NCI-H1417 (cell line): Measurements from ENCODE around the gene PDZD2.
"Not testable (repeated sequence)": the region's sequence is repeated elsewhere in the genome, so short reads cannot be mapped to it uniquely, and the experiment has no call there.

Experiments
- DNase-seq, 3 experiments: peaks; one replicate each; lab custom pipeline; 2025; lab: John Stamatoyannopoulos, UW

Gene PDZD2

DNA sequence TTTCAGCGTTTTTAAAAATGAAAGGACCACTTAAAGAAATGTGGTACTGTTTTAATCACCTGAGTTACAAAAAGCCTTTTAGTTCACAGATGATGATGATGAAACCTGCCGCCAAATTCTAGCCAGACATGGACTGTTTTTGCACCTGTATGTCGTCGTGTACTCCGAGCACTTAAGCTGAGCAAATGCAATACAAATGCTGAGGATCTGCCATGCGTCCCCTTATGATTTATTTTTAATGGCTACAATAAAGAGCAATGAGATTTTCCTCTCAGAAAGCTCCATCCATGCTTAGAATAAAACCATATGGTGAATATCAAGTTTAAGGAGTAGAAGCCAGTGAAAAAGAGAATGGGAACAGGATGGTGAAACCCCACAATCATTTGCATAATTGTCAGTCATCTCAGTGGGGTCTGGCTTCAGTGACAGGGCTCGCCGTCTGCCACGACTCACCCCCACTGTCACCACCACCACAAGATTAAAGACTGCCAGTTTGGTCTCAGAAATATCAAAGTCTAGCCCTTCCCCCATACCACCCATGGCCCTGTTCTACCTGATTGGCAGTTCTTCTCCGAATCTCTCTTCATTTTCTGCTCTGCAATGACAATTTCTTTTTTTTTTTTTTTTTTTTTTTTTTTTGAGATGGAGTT lies 375.3 kb downstream of the PDZD2 start:
- peak in 1 of 3 experiments; percentile 26 for DNase-seq

DNA sequence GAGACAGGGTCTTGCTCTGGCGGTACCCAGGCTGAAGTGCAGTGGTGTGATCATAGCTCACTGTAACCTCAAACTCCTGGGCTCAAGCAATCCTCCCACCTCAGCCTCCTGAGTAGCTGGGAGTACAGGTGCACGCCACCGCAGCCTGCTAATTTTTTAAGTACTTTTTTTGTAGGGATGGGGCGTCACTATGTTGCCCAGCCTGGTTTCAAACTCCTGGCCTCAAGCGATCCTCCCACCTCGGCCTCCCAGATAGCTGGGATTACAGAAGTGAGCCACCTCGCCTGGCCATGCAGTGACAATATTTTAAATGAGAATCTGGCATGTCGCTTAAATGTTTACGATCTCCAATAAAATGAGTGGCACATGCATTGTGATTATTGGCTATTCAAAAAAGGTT lies 376.3 kb downstream of the PDZD2 start:
- DNase-seq = not testable (repeated sequence)

DNA sequence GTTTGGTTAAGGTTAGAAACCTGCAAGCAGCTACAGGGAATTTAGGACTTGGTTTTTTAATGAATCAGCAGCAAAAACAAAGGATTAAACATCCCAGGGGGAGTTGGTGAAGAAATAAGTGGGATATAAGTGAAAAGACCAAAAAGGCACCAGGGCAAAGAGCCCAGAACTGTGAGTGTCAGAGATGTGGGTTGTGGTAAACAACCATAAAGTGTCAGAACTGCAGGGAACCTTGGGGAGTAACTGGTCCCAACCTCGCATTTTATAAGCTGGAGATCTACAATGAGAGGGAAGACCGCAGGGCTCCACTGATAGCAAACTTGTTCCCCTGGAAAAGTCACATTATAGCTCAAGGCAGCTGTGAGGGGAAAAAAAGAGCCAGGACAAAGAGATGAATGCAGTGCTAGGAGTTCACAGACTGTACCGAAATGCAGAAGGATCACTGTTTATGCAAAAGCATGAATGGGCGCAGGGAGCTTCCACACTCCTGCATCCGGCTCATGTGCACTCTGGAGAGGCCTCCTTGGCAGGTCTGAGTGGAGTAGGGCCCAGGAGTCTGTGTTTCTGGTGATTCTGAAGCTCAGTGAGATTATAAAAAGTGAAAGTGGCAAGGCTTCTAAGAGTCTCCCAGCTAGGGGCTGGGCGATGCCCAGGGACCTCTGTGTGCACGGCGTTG lies 378.9 kb downstream of the PDZD2 start:
- no peak for DNase-seq

DNA sequence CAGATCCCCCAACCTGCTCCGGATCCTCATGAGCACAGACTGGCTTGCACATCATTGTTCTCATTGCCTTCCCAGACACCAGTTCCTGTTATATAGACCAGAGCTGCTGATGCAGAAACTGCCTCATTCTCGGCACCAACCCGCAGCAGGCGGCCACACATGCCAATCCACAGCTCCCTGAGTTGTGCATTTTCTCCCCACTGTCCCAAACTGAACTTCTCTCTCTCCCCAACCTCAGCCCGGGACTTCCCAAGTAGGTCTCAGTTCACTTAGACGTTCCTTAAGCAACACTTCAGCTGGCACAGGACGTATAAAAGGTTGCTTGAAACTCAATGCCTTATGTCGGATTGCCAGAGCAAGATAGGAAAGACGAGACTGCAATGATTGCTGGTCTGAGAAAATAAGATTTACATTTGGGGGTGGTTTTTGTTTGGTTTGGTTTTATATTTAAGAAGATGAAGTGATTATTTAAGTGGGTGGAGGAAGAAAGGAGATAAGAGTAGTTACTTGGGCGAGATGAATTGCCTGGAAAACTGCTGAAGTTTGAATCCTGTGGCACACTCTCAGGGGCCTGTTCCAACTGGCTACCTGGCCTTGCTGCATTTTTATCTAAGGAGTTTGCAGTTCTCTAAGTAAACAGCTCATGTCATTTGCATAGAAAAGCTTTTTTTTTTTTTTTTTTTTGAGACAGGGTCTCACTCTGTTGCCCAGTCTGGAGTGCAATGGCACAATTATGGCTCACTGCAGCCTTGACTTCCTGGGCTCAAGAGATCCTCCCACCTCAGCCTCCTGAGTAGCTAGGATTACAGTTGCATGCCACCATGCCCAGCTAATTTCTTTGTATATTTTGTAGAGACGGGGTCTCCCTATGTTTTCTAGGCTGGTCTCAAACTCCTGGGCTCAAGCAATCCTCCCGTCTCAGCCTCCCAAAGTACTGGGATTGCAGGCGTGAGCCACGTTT lies 379.8 kb downstream of the PDZD2 start:
- DNase-seq = no peak

DNA sequence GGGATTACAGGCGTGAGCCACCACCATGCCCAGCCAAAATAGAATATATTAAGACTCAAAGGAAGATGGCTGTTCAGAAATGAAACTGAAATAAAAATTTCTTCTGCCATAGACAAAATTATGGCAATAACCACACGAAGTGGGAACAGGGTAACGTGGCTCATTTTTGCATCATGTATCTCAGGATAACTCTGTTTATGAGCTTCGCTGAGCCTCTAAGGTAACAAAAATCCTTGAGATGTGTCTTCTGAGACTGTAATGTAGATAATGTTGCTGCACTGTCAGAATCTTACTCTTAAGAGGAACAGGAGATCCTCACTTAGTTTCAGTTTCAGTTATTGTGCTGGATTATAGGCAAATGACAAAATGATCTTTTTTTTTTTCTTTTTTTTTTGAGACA lies 381.3 kb downstream of the PDZD2 start:
- DNase-seq = no peak

DNA sequence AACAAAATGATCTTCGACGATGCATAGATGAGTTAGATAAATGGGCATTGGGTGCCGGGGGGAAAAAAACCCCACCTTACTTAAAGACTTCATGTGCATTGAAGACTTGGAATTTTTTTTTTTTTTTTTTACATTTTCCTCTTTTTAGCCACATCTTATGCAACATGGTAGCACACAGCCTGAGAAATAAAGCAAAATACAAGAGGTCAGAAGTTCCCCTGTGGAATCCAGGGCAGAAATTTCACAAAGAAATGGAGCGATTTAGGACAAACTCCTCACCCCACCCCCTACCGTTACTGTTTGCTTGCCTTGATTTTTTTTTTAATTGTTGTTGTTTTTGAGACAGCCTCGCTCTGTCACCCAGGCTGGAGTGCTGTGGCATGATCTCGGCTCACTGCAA lies 382.0 kb downstream of the PDZD2 start:
- DNase-seq = no peak

DNA sequence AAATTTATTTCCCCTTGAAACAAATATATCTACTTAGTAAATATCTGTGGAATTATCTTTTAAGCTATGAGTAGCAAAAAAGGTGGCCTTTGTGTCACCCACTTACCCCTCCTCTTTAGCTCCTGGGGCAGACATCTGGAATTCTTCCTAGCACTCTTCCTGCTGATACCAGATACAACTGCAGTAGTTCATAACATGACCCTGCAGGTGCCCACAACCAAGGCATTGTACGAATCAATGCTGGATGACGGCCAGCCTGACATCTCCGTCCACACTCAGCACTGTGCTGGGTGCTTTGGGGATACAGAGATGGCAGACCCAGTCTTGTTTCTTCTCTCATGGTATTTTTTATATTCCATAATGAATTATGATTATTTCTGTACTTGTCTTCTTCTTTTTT lies 382.8 kb downstream of the PDZD2 start:
- no peak for DNase-seq

DNA sequence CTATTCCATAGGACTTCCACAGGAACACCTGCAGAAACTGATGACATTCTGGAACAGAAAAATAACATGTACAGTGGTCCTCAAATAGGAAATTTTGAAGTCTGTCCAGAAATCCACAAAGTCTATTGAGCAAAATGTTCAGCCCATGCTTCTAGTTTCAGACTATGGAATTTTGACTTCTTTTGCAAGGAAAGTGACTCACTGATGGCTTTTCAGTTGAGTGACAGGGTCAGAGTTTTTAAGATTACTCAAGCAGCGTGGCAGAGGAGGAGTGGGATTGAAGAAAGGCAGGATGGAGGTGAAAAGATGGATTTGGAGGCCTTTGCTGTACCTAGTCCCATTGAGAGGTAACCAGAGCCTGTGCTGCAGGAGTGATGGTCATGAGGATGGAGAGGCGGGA lies 383.7 kb downstream of the PDZD2 start:
- no peak for DNase-seq

DNA sequence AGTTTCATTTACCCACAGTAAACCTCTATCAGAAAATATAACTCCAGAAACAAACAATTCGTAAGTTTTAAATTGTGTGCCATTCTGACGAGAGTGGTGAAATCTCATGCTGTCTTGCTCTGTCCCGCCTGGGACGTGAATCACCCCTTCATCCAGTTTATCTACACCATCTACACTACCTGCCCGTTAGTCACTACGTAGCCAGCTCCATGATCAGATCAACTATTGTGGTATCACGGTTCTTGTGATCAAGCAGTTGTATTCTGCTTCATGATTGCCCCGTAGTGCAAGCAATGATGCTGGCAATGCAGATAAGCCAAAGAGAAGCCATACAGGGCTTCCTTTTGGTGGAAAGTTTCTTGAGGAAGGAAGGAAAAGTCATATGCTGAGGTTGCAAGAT lies 384.9 kb downstream of the PDZD2 start:
- no peak for DNase-seq

DNA sequence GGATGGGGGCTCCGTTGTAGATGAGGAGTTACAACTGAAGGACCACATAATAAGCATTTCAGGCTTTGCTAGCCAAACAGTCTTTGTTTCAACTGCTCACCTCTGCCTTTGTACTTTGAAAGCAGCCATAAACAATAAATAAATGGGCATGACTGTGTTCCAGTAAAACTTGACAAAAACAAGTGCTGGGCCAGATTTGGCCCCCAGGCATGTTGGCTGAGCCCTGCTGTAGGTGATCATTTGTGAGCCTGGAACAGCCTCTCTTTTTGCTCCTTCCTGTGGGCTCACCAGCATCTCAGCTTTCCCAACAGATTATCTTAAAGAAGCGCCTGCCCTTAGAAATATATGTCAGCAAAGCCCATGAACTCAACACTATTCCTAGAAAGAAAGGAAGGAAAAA lies 385.8 kb downstream of the PDZD2 start:
- DNase-seq = no peak

DNA sequence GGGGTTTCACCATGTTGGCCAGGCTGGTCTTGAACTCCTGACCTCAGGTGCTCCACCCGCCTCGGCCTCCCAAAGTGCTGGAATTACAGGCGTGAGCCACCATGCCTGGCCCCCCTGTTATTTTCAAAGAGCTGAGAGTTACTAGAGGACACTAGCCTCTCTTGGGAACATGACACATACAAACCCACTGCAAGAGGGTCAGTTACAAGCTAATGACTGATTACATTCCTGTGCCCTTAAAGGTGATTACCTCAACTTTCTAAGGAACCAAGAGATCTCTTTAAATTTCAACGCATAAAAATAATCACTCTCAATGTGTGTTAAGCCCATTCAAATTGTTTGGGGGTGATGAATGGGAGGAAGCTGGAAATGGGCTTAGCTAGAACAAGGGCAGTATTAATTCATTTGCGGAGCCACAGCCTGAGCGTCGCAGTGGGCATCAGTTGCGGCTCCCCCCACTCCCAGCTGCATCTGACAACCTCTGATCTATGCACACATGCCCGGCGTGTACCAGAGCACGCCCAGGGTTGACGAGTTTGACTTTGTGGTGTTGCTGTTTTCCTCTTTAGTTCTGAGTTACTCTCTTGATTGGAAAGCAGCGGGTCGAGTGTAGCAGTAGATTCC lies 388.3 kb downstream of the PDZD2 start:
- DNase-seq = no peak

DNA sequence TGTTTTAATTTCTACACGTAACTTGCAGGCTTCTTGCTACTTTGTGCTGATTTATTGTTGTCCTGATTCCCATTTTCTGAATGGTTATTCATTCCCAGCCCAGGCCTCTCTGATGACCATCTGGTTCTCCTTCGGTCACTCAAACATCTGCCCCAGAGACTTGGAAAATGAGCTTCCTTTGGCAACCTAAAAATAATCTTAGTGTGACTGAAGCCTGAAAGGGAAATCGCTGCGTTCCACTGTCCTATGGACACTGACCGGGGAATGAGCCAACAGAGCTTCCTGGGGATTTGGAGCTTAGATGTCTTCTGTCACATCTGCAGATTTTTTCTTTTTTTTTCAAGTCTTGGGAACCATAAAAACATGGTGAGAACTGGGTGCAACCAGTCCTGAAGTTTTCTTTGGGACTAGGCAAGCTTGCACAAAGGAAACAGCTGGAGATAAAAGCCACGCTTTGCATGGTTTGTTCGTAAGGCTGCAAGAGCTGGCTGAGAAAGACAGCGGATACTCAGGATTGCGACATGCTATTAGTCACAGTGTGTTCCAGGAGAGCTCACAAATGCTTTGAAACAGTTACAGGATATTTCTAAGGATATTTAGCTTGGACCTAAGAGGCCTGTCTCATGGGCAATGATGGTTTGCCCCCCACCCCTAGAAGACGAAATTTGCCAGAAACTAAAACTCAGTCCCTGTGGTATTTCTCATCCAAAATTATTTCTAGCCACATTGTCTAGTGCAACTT lies 389.0 kb downstream of the PDZD2 start:
- DNase-seq = no peak

DNA sequence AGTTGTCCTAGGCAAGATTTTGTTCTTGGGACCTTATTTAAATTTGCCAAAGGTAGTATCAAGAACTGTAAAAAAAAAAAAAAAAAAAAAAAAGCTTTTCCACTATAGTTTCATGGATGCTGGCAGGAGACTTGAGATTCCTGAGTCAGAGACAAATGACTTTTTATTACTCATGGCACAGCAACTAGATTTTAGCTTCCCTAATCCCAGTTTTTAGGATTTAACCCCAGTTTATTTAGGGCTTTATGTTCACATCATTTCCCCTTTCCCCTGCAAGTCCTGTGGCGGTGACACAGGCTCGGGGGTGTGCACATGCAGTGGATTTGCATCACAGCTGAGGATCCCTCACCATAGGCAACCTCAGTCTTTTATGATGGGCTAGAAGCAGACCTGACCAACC lies 390.3 kb downstream of the PDZD2 start:
- DNase-seq = no peak

DNA sequence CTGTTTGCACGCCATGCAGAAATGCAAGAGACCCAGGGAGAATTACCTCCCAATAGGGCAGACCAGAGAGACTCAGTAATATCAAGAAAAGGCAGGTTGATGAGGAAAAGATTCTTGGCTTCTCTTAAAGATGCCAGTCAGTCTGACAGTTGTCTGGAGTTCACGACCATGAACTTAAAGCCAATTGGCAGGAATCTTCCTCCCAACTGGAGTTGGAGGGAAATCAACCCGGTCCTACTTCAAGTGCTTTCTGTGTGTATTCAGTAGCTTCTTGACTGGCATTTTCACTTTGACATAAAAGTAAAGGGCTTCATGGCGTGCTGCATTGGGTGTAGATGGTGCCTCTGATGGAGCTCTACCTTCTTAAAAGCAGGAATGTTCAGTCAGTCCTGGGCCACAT lies 390.9 kb downstream of the PDZD2 start:
- DNase-seq = no peak

DNA sequence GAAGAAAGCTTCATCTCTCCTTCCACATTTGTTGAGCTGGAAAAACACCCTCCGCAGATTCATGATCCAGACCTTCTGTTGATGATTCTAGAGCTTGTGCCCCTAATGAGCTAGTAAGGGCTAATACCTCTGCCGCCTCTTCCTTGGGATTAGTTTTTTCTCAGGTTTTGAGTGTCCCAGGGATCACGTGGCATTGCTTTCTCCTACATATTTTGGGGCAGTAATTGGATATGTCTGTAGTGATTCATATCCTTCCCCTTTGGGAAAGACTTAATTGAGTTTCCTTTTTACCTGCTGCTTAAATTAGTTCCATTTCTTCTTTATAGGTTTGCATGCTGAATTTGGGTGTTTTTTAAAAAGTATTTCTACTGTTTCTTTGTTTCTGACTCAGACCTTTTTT lies 391.3 kb downstream of the PDZD2 start:
- DNase-seq = no peak

DNA sequence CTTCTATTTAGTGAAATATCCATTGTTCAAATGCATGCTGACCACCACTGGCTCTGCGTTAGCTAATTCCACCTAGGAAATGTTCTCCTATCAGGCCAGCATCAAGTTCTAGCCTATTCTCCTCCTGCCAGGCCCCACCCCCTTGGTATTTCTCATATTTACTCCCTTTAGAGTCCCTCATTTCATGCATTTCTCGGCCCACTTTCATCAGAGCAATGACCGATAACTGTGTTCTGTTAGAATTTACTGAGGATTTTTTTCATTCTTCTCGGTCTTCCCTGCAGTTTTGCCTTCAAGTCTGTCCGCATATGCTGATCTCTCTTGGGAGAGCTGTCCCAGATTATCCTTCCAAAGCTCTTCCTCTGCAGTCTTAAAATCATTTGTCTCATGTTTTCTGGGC lies 391.8 kb downstream of the PDZD2 start:
- no peak for DNase-seq

DNA sequence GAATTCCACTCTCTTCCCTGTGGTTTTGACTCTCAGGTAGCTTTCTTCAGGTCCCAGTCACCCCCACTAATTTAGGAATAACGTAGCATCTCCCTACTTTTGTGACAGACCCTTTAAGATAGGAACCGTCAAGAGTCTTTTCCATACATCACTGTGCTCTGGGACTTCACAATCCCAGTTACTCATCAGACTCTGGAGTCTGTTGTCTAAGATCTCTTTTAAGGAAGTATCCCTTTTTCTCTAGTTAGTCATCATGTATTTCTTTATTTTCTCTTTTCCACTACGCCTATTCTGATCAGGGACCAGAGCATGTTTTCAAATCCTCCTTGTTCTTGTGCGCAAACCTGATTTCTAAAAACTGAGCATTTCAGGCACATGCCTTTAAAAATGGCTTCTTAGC lies 392.2 kb downstream of the PDZD2 start:
- no peak for DNase-seq

DNA sequence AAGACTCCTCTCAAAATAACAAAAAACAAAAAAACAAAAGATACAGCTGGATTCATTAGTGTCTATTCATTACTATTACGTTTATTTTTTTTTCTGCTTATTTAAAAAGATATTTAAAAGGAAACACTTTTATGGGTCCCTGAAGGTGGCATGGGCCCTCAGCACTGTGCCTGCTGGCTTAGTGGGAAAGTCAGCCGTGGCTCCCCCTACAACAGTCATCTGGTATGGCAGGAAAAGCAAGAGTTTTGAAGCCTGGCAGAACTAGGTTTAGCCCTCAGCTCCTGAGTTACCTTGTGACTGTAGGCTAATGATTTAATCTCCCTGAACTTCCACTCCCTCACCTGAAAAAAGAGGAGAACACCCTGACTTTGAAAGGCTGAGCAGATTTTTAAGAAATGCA lies 399.6 kb downstream of the PDZD2 start:
- no peak for DNase-seq

DNA sequence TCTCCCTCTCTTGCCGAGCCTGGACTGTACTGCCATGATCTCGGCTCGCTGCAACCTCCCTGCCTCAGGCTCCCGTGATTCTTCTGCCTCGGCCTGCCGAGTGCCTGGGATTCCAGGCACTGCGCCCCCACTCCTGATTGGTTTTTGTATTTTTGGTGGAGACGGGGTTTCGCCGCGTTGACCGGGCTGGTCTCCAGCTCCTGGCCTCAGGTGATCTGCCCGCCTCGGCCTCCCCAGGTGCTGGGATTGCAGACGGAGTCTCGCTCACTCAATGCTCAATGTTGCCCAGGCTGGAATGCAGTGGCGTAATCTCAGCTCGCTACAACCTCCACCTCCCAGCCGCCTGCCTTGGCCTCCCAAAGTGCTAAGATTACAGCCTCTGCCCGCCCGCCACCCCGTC lies 400.2 kb downstream of the PDZD2 start:
- DNase-seq = not testable (repeated sequence)

DNA sequence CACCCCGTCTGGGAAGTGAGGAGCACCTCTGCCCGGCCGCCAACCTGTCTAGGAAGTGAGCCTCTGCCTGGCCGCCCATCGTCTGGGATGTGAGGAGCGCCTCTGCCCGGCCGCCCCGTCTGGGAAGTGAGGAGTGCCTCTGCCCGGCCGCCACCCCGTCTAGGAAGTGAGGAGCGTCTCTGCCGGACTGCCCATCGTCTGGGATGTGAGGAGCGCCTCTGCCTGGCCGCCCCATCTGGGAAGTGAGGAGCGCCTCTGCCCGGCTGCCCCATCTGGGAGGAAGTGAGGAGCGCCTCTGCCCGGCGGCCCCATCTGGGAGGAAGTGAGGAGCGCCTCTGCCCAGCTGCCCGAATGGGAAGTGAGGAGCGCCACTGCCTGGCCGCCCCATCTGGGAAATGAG lies 400.7 kb downstream of the PDZD2 start:
- not testable (repeated sequence) for DNase-seq

DNA sequence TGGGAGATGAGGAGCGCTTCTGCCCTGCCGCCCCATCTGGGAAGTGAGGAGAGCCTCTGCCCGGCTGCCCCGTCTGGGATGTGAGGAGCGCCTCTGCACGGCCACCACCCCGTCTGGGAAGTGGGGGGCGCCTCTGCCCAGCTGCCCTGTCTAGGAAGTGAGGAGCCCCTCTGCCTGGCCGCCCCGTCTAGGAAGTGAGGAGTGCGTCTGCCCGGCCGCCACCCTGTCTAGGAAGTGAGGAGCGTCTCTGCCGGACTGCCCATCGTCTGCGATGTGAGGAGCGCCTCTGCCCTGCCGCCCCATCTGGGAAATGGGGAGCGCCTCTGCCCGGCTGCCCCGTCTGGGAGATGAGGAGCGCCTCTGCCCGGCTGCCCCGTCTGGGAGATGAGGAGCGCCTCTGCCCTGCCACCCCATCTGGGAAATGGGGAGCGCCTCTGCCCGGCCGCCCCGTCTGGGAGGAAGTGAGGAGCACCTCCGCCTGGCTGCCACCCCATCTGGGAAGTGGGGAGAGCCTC lies 401.3 kb downstream of the PDZD2 start:
- DNase-seq = not testable (repeated sequence)
